HEK293 (cell line): Measurements from ENCODE around the gene CD47.

Experiments used
- CTCF ChIP-seq: fragments of 450-650 bp; formaldehyde crosslinking; IDR thresholded peaks from 2 replicates; pipeline ENCODE4 v1.5.1; 2016; ENCODE audit warnings: missing biosample characterization, missing genetic modification characterization
- YY1 ChIP-seq: fragments of 450-650 bp; formaldehyde crosslinking; IDR thresholded peaks from 2 replicates; pipeline ENCODE4 v1.5.1; 2018; ENCODE audit warnings: missing biosample characterization, missing genetic modification characterization
- YY2 ChIP-seq: fragments of 450-650 bp; formaldehyde crosslinking; IDR thresholded peaks from 2 replicates; pipeline ENCODE4 v1.5.1; 2016; ENCODE audit warnings: missing biosample characterization, missing genetic modification characterization
- ZNF274 ChIP-seq, 2 experiments: fragments of 200-500 bp in 1 of 2; fragments of 450-650 bp in 1 of 2; sonication (Bioruptor generic) in 1 of 2; formaldehyde crosslinking in 1 of 2; IDR thresholded peaks; 2 replicates each; pipeline versions ENCODE4 v1.5.1 to v1.6.1; 2014 to 2016; ENCODE audit warnings: borderline replicate concordance in 1 of 2, inconsistent platforms in 1 of 2, low read length in 1 of 2, missing biosample characterization in 1 of 2, missing genetic modification characterization in 1 of 2
- ZNF488 ChIP-seq: fragments of 450-650 bp; formaldehyde crosslinking; IDR thresholded peaks from 2 replicates; pipeline ENCODE4 v1.5.1; 2016; ENCODE audit warnings: missing biosample characterization, missing genetic modification characterization
- ZNF530 ChIP-seq: fragments of 450-650 bp; formaldehyde crosslinking; IDR thresholded peaks from 2 replicates; pipeline ENCODE4 v1.5.1; 2016; ENCODE audit warnings: low read depth, missing biosample characterization, missing genetic modification characterization
- ZNF792 ChIP-seq: fragments of 450-650 bp; formaldehyde crosslinking; IDR thresholded peaks from 2 replicates; pipeline ENCODE4 v1.5.1; 2016; ENCODE audit warnings: missing biosample characterization, missing genetic modification characterization

- TF ChIP-seq YY1: no peak
- TF ChIP-seq CTCF (tag by site-specific recombination): no peak
- TF ChIP-seq ZNF274 (IDR thresholded peaks at IDR 0.05; ENCODE audit: low read length): no peak
- TF ChIP-seq ZNF274 (tag by site-specific recombination; IDR thresholded peaks at IDR 0.05; ENCODE audit: borderline replicate concordance): no peak
- TF ChIP-seq YY2 (tag by site-specific recombination): no peak
- TF ChIP-seq ZNF488 (tag by site-specific recombination): no peak
- TF ChIP-seq ZNF792 (tag by site-specific recombination): no peak
- no peak for TF ChIP-seq ZNF530 (tag by site-specific recombination)
Measured at GRCh38 chr3:107997671-107998070, 93.2 kb downstream of the CD47 start.
